HPDE6-E6E7 (cell line): ENCODE measurements around the gene KDM4B.

ENCODE experiments used
- DNase-seq: peaks from one replicate; pipeline ENCODE4 v3.0.0; 2011; ENCODE audit warnings: missing footprints; ENCODE audit errors: extremely low spot score

KDM4B gene

GRCh38 chr19:4984438-4984990, 15.6 kb downstream of the KDM4B start:
- no peak for DNase-seq

- no peak for DNase-seq
These were observed 16.7 kb downstream of the KDM4B start for GRCh38 chr19:4985551-4985991.

- DNase-seq, result no peak
These were observed 17.1 kb downstream of the KDM4B start for GRCh38 chr19:4986056-4986455.

GRCh38 chr19:4986471-4986891, 17.6 kb downstream of the KDM4B start:
- DNase-seq, result no peak

GRCh38 chr19:4987256-4987655, 18.3 kb downstream of the KDM4B start:
- DNase-seq, result no peak

GRCh38 chr19:4987692-4988370, 18.9 kb downstream of the KDM4B start:
- DNase-seq, result no peak

GRCh38 chr19:4988770-4989251, 19.9 kb downstream of the KDM4B start:
- no peak for DNase-seq

- no peak for DNase-seq
These were observed 21.4 kb downstream of the KDM4B start for GRCh38 chr19:4990306-4990705.

GRCh38 chr19:4991538-4991937, 22.6 kb downstream of the KDM4B start:
- no peak for DNase-seq

- DNase-seq, result no peak
These were observed 23.2 kb downstream of the KDM4B start for GRCh38 chr19:4991996-4992698.

GRCh38 chr19:4993683-4994082, 24.8 kb downstream of the KDM4B start:
- no peak for DNase-seq

GRCh38 chr19:4996701-4997100, 27.8 kb downstream of the KDM4B start:
- DNase-seq, result no peak

- no peak for DNase-seq
These were observed 28.4 kb downstream of the KDM4B start for GRCh38 chr19:4997297-4997696.

- DNase-seq, result no peak
These were observed 31.3 kb downstream of the KDM4B start for GRCh38 chr19:5000120-5000611.

- peak; percentile 23 for DNase-seq
These were observed 32.7 kb downstream of the KDM4B start for GRCh38 chr19:5001615-5002014.

GRCh38 chr19:5002143-5002542, 33.2 kb downstream of the KDM4B start:
- DNase-seq, result no peak

- no peak for DNase-seq
These were observed 34.9 kb downstream of the KDM4B start for GRCh38 chr19:5003781-5004180.

GRCh38 chr19:5005096-5005495, 36.2 kb downstream of the KDM4B start:
- no peak for DNase-seq

GRCh38 chr19:5006201-5006600, 37.3 kb downstream of the KDM4B start:
- no peak for DNase-seq

GRCh38 chr19:5006821-5007220, 37.9 kb downstream of the KDM4B start:
- DNase-seq, result no peak

- DNase-seq, result no peak
These were observed 42.7 kb downstream of the KDM4B start for GRCh38 chr19:5011476-5012238.
